Esophagus muscularis mucosa (tissue), 3 donors: ENCODE measurements around the gene KSR1.

Source experiments
- CTCF ChIP-seq, 3 experiments: fragments of 200-600 bp in 2 of 3; fragments of 450-650 bp in 1 of 3; sonication (generic) in 2 of 3; IDR thresholded peaks; one replicate each; pipeline ENCODE4 v1.5.1; 2017 to 2019; ENCODE audit warnings: antibody characterized with exemption in 3 of 3, mild to moderate bottlenecking in 2 of 3, moderate library complexity in 1 of 3
- POLR2A ChIP-seq: fragments of 450-650 bp; IDR thresholded peaks from one replicate; pipeline ENCODE4 v1.6.1; 2017; ENCODE audit warnings: antibody characterized with exemption, moderate library complexity, mild to moderate bottlenecking, low read depth
- POLR2AphosphoS5 ChIP-seq, 2 donors: sonication (generic); formaldehyde crosslinking; IDR thresholded peaks; one replicate each; pipeline ENCODE4 v1.6.1; 2017; ENCODE audit warnings: antibody characterized with exemption in 2 of 2

- TF ChIP-seq CTCF (IDR thresholded peaks at IDR 0.05) (no peak), POLR2A (no peak), POLR2AphosphoS5 (IDR thresholded peaks at IDR 0.05) (no peak)
Measured at GRCh38 chr17:27572665-27573064, 116.4 kb downstream of the KSR1 start.
